Measurements from ENCODE around the gene ZMYM2.

Gene ZMYM2

GRCh38 chr13:19958155-19959111 lies at the start of gene ZMYM2:
Gene ZMYM2 (plus strand): TSS chr13:19958727. CDS start chr13:19993073, 34,346 bp downstream.
- H3K4me3 ChIP-seq (ENCODE audit: low read length), result peak within 1 kb of the TSS; percentile 91
- TF ChIP-seq, protein P1, sequence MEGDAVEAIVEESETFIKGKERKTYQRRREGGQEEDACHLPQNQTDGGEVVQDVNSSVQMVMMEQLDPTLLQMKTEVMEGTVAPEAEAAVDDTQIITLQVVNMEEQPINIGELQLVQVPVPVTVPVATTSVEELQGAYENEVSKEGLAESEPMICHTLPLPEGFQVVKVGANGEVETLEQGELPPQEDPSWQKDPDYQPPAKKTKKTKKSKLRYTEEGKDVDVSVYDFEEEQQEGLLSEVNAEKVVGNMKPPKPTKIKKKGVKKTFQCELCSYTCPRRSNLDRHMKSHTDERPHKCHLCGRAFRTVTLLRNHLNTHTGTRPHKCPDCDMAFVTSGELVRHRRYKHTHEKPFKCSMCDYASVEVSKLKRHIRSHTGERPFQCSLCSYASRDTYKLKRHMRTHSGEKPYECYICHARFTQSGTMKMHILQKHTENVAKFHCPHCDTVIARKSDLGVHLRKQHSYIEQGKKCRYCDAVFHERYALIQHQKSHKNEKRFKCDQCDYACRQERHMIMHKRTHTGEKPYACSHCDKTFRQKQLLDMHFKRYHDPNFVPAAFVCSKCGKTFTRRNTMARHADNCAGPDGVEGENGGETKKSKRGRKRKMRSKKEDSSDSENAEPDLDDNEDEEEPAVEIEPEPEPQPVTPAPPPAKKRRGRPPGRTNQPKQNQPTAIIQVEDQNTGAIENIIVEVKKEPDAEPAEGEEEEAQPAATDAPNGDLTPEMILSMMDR (IDR thresholded peaks at IDR 0.05; ENCODE audit: insufficient read depth, low read depth, low read length, missing control alignments), result no peak

GRCh38 chr13:19910336-19911072 lies 48.0 kb upstream of the ZMYM2 start:
- peak; percentile 92 for DNase-seq (ENCODE audit: low read depth)
- TF ChIP-seq, protein P1 (IDR thresholded peaks at IDR 0.05; ENCODE audit: insufficient read depth, low read depth, low read length, missing control alignments), result no peak
- H3K4me3 ChIP-seq (ENCODE audit: low read length), result no peak overlapping the region

More at GRCh38 chr13:19958155-19959111, at the start of gene ZMYM2:
- DNase-seq (ENCODE audit: low read depth), result peak; percentile 98

- H3K4me3 ChIP-seq (ENCODE audit: low read length), result no peak overlapping the region
- TF ChIP-seq, protein P1 (IDR thresholded peaks at IDR 0.05; ENCODE audit: insufficient read depth, low read depth, low read length, missing control alignments), result peak; percentile 64
- DNase-seq (ENCODE audit: low read depth), result peak; percentile 66
Observed at GRCh38 chr13:19927117-19927748, 31.3 kb upstream of the ZMYM2 start.

- TF ChIP-seq, protein P1 (IDR thresholded peaks at IDR 0.05; ENCODE audit: insufficient read depth, low read depth, low read length, missing control alignments), result no peak
Observed at GRCh38 chr13:19940106-19940505, 18.4 kb upstream of the ZMYM2 start.

DNA sequence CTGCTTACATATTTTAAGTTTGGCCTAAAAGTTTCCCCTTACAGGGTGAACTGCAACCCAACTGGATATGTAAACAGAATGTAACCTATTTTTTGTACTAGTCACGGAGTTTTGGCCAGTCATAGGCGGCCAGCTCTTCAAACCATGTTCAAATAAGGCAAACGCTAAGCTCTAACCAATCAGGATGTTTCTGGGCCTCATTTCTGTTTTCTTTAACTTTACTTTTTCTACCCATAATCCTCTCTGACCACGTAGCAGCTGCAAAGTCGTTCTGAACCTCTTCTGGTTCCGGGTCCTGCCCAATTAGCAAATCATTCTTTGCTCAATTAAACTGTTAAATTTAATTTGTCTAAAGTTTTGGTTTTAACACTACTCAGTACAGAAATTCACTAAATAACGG lies 8.2 kb upstream of the ZMYM2 start:
- no peak overlapping the region for H3K4me3 ChIP-seq (ENCODE audit: low read length)
- DNase-seq (ENCODE audit: low read depth), result no peak
- TF ChIP-seq, protein P1 (IDR thresholded peaks at IDR 0.05; ENCODE audit: insufficient read depth, low read depth, low read length, missing control alignments), result no peak

More at GRCh38 chr13:19940106-19940505, 18.4 kb upstream of the ZMYM2 start:
- no peak overlapping the region for H3K4me3 ChIP-seq (ENCODE audit: low read length)
- DNase-seq (ENCODE audit: low read depth), result no peak

DNA sequence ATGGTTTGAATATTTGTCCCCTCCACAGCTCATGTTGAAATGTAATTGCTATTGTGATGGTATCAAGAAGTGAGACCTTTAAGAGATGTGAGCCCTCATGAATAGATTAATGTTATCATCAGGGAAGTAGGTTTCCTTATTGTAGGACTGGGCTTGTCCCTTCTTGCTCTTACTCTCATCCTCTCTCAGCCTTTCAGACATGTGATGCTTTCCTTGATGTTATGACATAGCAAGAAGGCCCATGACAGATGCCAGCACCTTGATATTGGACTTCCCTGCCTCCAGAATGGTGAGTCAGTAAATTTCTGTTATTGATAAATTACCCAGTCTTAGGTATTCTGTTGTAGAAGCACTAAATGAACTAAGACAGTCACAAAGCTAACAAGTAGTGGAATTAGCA lies 5.7 kb upstream of the ZMYM2 start:
- DNase-seq (ENCODE audit: low read depth), result peak; percentile 70
- TF ChIP-seq, protein P1 (IDR thresholded peaks at IDR 0.05; ENCODE audit: insufficient read depth, low read depth, low read length, missing control alignments), result no peak
- no peak overlapping the region for H3K4me3 ChIP-seq (ENCODE audit: low read length)

Data from epithelial cell of esophagus (primary cell).